WTC11 (cell line): ENCODE measurements around the gene CLMN. TPM values are rescaled to one million over a fixed set of nuclear protein-coding genes. Genes with fewer than 3 reads are reported as not detected.

ENCODE experiments used
- ATAC-seq: fragments of 200-7000 bp; cut with Tn5 transposase; 2 replicates; pipeline ENCODE4 v1.10.0; 2021; ENCODE audit warnings: mild to moderate bottlenecking, moderate library complexity
- CTCF ChIA-PET: fragments of 300-600 bp; sonication (Branson Sonifier 250); formaldehyde crosslinking; loops from one replicate; lab custom pipeline; 2021; ENCODE audit warnings: antibody characterized with exemption; lab: Charles Lee
- POLR2A ChIA-PET: fragments of 350-600 bp; sonication (Branson Sonifier 250); formaldehyde crosslinking; loops from one replicate; lab custom pipeline; 2021; ENCODE audit warnings: antibody characterized with exemption; lab: Charles Lee
- DNase-seq: peaks from one replicate; pipeline ENCODE4 v3.0.0; 2021; ENCODE audit warnings: low spot score
- H3K27ac Mint-ChIP-seq: 2 replicates; pipeline ENCODE4 v1.8.0; 2021; ENCODE audit warnings: mixed read lengths
- H3K27me3 Mint-ChIP-seq: 2 replicates; pipeline ENCODE4 v1.8.0; 2021; ENCODE audit warnings: low read depth, mild to moderate bottlenecking, moderate library complexity, mixed read lengths
- H3K36me3 Mint-ChIP-seq: 2 replicates; pipeline ENCODE4 v1.8.0; 2021; ENCODE audit warnings: mixed read lengths
- H3K4me1 Mint-ChIP-seq: 2 replicates; pipeline ENCODE4 v1.8.0; 2022; ENCODE audit warnings: mixed read lengths
- H3K4me3 Mint-ChIP-seq: 2 replicates; pipeline ENCODE4 v1.8.0; 2021; ENCODE audit warnings: mild to moderate bottlenecking, moderate library complexity, mixed read lengths
- H3K9me3 Mint-ChIP-seq: 2 replicates; pipeline ENCODE4 v1.8.0; 2021; ENCODE audit warnings: mixed read lengths
- ATF1 ChIP-seq: sonication (generic); formaldehyde crosslinking; IDR thresholded peaks from 2 replicates; pipeline ENCODE4 v1.8.1; 2023; ENCODE audit warnings: mild to moderate bottlenecking, moderate library complexity, missing genetic modification reagents
- ATF6 ChIP-seq: sonication (generic); formaldehyde crosslinking; IDR thresholded peaks from 2 replicates; pipeline ENCODE4 v1.8.1; 2023; ENCODE audit warnings: mild to moderate bottlenecking, missing genetic modification reagents
- CBFB ChIP-seq: sonication (generic); formaldehyde crosslinking; IDR thresholded peaks from 2 replicates; pipeline ENCODE4 v1.8.1; 2022; ENCODE audit warnings: mild to moderate bottlenecking, low read depth, missing genetic modification reagents
- CREM ChIP-seq: sonication (generic); formaldehyde crosslinking; IDR thresholded peaks from 2 replicates; pipeline ENCODE4 v1.8.1; 2022; ENCODE audit warnings: mild to moderate bottlenecking, missing genetic modification reagents, moderate library complexity
- E2F4 ChIP-seq: sonication (generic); formaldehyde crosslinking; IDR thresholded peaks from 2 replicates; pipeline ENCODE4 v1.8.1; 2022; ENCODE audit warnings: low read depth, mild to moderate bottlenecking, moderate library complexity, missing genetic modification reagents, borderline replicate concordance
- ZNF396 ChIP-seq: fragments of 250-450 bp; sonication (Bioruptor Pico); IDR thresholded peaks from 2 replicates; pipeline ENCODE4 v1.8.0; 2021; ENCODE audit warnings: mild to moderate bottlenecking, moderate library complexity, borderline replicate concordance
- ZNF416 ChIP-seq: fragments of 250-450 bp; sonication (Bioruptor Pico); IDR thresholded peaks from 2 replicates; pipeline ENCODE4 v1.9.0; 2021; ENCODE audit warnings: mild to moderate bottlenecking, inconsistent platforms
- total RNA-seq: library from RNA; stranded (reverse); gene quantifications from 3 replicates; pipeline ENCODE4 v1.2.3, GENCODE V29; 2021
- TF ChIP-seq, protein P1 (sequence below): sonication (generic); formaldehyde crosslinking; IDR thresholded peaks from 2 replicates; pipeline ENCODE4 v1.8.1; 2023; ENCODE audit warnings: mild to moderate bottlenecking, missing genetic modification reagents, moderate library complexity
- TF ChIP-seq, protein P2 (sequence below): fragments of 250-450 bp; sonication (Bioruptor Pico); IDR thresholded peaks from 2 replicates; pipeline ENCODE4 v1.9.0; 2021; ENCODE audit warnings: mild to moderate bottlenecking
- TF ChIP-seq, protein P3 (sequence below): sonication (generic); formaldehyde crosslinking; IDR thresholded peaks from 2 replicates; pipeline ENCODE4 v1.8.0; 2022; ENCODE audit warnings: missing genetic modification reagents
- TF ChIP-seq, protein P4 (sequence below): sonication (generic); formaldehyde crosslinking; IDR thresholded peaks from 2 replicates; pipeline ENCODE4 v1.8.0; 2022; ENCODE audit warnings: mild to moderate bottlenecking, missing genetic modification reagents
- TF ChIP-seq, protein P5 (sequence below): sonication (generic); formaldehyde crosslinking; IDR thresholded peaks from 2 replicates; pipeline ENCODE4 v1.8.1; 2023; ENCODE audit warnings: mild to moderate bottlenecking, missing genetic modification reagents

Gene CLMN
- total RNA-seq, 1 experiment from 2014 or later = 12.2 TPM

- ChIA-PET CTCF (interaction anchor here (0.9 kb wide), 1 partner anchor 74 kb away, joined by 3 read pairs; no protein-coding TSS in a partner anchor), POLR2A (no interaction called here)
- TF ChIP-seq E2F4 = no peak
- TF ChIP-seq ZNF416 (CRISPR knock-in tag) = no peak
- TF ChIP-seq, protein P1, sequence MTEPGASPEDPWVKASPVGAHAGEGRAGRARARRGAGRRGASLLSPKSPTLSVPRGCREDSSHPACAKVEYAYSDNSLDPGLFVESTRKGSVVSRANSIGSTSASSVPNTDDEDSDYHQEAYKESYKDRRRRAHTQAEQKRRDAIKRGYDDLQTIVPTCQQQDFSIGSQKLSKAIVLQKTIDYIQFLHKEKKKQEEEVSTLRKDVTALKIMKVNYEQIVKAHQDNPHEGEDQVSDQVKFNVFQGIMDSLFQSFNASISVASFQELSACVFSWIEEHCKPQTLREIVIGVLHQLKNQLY = no peak
- no peak for TF ChIP-seq ZNF396 (CRISPR knock-in tag)
- TF ChIP-seq, protein P2, sequence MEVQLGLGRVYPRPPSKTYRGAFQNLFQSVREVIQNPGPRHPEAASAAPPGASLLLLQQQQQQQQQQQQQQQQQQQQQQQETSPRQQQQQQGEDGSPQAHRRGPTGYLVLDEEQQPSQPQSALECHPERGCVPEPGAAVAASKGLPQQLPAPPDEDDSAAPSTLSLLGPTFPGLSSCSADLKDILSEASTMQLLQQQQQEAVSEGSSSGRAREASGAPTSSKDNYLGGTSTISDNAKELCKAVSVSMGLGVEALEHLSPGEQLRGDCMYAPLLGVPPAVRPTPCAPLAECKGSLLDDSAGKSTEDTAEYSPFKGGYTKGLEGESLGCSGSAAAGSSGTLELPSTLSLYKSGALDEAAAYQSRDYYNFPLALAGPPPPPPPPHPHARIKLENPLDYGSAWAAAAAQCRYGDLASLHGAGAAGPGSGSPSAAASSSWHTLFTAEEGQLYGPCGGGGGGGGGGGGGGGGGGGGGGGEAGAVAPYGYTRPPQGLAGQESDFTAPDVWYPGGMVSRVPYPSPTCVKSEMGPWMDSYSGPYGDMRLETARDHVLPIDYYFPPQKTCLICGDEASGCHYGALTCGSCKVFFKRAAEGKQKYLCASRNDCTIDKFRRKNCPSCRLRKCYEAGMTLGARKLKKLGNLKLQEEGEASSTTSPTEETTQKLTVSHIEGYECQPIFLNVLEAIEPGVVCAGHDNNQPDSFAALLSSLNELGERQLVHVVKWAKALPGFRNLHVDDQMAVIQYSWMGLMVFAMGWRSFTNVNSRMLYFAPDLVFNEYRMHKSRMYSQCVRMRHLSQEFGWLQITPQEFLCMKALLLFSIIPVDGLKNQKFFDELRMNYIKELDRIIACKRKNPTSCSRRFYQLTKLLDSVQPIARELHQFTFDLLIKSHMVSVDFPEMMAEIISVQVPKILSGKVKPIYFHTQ (CRISPR knock-in tag) = no peak
- TF ChIP-seq CBFB (CRISPR knock-in tag) = no peak
- TF ChIP-seq ATF6 (CRISPR knock-in tag) = no peak
- no peak for DNase-seq
- Mint-ChIP-seq H3K36me3 (peaks cover 3% of the 10 kb centered on the region; the same call in 1 of the 2 replicates), H3K4me1 (peaks cover 26% of the 10 kb centered on the region), H3K27ac (no peak overlapping the region), H3K4me3 (no peak overlapping the region), H3K27me3 (no peaks in the 10 kb centered on the region), H3K9me3 (peaks cover 18% of the 10 kb centered on the region)
- ATAC-seq = no peak
Measured at GRCh38 chr14:95287176-95287754, 32.4 kb downstream of the CLMN start.

GRCh38 chr14:95286645-95287044 is 33.1 kb downstream of the CLMN start:
- Mint-ChIP-seq H3K36me3 (peaks cover 3% of the 10 kb centered on the region; the same call in 1 of the 2 replicates), H3K27ac (no peak overlapping the region)
- no peak for ATAC-seq
- TF ChIP-seq, protein P3, sequence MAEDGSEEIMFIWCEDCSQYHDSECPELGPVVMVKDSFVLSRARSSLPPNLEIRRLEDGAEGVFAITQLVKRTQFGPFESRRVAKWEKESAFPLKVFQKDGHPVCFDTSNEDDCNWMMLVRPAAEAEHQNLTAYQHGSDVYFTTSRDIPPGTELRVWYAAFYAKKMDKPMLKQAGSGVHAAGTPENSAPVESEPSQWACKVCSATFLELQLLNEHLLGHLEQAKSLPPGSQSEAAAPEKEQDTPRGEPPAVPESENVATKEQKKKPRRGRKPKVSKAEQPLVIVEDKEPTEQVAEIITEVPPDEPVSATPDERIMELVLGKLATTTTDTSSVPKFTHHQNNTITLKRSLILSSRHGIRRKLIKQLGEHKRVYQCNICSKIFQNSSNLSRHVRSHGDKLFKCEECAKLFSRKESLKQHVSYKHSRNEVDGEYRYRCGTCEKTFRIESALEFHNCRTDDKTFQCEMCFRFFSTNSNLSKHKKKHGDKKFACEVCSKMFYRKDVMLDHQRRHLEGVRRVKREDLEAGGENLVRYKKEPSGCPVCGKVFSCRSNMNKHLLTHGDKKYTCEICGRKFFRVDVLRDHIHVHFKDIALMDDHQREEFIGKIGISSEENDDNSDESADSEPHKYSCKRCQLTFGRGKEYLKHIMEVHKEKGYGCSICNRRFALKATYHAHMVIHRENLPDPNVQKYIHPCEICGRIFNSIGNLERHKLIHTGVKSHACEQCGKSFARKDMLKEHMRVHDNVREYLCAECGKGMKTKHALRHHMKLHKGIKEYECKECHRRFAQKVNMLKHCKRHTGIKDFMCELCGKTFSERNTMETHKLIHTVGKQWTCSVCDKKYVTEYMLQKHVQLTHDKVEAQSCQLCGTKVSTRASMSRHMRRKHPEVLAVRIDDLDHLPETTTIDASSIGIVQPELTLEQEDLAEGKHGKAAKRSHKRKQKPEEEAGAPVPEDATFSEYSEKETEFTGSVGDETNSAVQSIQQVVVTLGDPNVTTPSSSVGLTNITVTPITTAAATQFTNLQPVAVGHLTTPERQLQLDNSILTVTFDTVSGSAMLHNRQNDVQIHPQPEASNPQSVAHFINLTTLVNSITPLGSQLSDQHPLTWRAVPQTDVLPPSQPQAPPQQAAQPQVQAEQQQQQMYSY (CRISPR knock-in tag) = 0 out of 2 replicates have a peak, but pooled peaks have one; percentile 28
- TF ChIP-seq, protein P4, sequence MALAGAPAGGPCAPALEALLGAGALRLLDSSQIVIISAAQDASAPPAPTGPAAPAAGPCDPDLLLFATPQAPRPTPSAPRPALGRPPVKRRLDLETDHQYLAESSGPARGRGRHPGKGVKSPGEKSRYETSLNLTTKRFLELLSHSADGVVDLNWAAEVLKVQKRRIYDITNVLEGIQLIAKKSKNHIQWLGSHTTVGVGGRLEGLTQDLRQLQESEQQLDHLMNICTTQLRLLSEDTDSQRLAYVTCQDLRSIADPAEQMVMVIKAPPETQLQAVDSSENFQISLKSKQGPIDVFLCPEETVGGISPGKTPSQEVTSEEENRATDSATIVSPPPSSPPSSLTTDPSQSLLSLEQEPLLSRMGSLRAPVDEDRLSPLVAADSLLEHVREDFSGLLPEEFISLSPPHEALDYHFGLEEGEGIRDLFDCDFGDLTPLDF (CRISPR knock-in tag) = no peak
- TF ChIP-seq, protein P5, sequence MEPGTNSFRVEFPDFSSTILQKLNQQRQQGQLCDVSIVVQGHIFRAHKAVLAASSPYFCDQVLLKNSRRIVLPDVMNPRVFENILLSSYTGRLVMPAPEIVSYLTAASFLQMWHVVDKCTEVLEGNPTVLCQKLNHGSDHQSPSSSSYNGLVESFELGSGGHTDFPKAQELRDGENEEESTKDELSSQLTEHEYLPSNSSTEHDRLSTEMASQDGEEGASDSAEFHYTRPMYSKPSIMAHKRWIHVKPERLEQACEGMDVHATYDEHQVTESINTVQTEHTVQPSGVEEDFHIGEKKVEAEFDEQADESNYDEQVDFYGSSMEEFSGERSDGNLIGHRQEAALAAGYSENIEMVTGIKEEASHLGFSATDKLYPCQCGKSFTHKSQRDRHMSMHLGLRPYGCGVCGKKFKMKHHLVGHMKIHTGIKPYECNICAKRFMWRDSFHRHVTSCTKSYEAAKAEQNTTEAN = no peak
- no peak for TF ChIP-seq CREM
- TF ChIP-seq, protein P2 (CRISPR knock-in tag) = no peak
- no peak for TF ChIP-seq ATF1 (CRISPR knock-in tag)
- TF ChIP-seq, all 79 proteins: peak for 1
- Mint-ChIP-seq H3K4me1 (peaks cover 20% of the 10 kb centered on the region), H3K9me3 (peaks cover 18% of the 10 kb centered on the region), H3K4me3 (no peak overlapping the region), H3K27me3 (no peaks in the 10 kb centered on the region)
- POLR2A ChIA-PET = no interaction called here
- DNase-seq = no peak
- CTCF ChIA-PET = no interaction called here
